SK-N-MC (cell line): ENCODE data around the gene BSN.

Source experiments
- EZH2 ChIP-seq: fragments of 200-600 bp; sonication (generic); IDR thresholded peaks from one replicate; pipeline ENCODE4 v1.6.1; 2017; ENCODE audit warnings: antibody characterized with exemption
- POLR2AphosphoS5 ChIP-seq: IDR thresholded peaks from 2 replicates; pipeline ENCODE4 v1.6.1; 2012; ENCODE audit warnings: mild to moderate bottlenecking, low read depth, low read length, borderline replicate concordance

DNA sequence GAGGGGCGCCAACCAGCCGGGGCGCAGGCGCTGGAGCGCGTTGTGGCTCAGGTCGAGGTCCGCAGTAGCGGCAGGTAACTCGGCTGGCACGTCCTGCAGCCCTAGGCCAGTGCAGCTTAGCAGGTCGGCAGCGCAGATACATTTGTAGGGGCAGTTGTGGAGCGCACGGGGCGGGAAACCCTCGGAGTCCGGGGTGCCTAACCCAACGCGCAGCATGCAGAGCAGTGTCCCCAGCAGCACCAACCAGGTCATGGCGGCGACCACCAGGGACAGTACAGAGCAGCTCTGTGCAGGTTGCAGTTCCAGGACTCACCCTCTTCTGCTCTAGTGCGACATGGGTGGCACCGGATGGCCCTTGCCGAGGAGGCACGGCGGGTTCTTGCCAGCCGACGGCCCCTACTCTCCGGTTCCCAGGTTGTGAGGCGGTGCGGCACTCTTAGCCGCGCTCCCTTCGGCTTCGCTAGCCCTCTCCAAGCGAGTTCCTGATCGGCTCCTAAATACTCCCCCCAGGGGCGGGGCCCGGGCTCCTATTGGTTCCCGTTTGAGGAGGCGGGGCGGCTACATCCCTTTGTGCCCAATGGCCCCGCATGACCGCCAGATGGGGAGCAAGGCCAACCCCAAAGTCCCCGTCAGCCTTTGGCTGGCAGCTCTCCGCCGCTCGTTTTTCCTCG is 165.1 kb downstream of the BSN start, which contains the start of gene AMIGO3:
- TF ChIP-seq EZH2 (no peak), POLR2AphosphoS5 (peak; percentile 82)
